Esophagus squamous epithelium (tissue), 4 donors: ENCODE measurements around the gene MAMSTR.

Experiments used
- CTCF ChIP-seq, 6 experiments: fragments of 450-650 bp in 4 of 6; fragments of 200-600 bp in 2 of 6; sonication (generic) in 2 of 6; IDR thresholded peaks; one replicate each; pipeline ENCODE4 v1.5.1; 2016 to 2019; ENCODE audit warnings: antibody characterized with exemption in 6 of 6, mild to moderate bottlenecking in 4 of 6, moderate library complexity in 4 of 6
- POLR2A ChIP-seq, 4 donors: fragments of 450-650 bp; IDR thresholded peaks; one replicate each; pipeline ENCODE4 v1.6.1; 2017; ENCODE audit warnings: antibody characterized with exemption in 4 of 4, mild to moderate bottlenecking in 4 of 4, moderate library complexity in 3 of 4

GRCh38 chr19:48720251-48720612 is 707 bp upstream of the MAMSTR start:
- no peak for TF ChIP-seq POLR2A (IDR thresholded peaks at IDR 0.05)
- TF ChIP-seq CTCF (IDR thresholded peaks at IDR 0.05), result no peak
